AG09319 (cell line): ENCODE data around the gene TMC2.
A peak's percentile ranks its signal among the peaks of the same experiment; 100 is the strongest.
"Not testable (repeated sequence)": the region's sequence is repeated elsewhere in the genome, so short reads cannot be mapped to it uniquely, and the experiment has no call there.

Experiments used
- DNase-seq: peaks from one replicate; pipeline ENCODE4 v3.0.0-alpha.2; 2010; ENCODE audit warnings: low read depth; ENCODE audit errors: extremely low read depth
- TF ChIP-seq, protein P1 (sequence below): IDR thresholded peaks from 2 replicates; pipeline ENCODE4 v1.5.1; 2011; ENCODE audit warnings: low read depth, mild to moderate bottlenecking, inconsistent platforms, low read length, moderate library complexity

TMC2 gene

DNA sequence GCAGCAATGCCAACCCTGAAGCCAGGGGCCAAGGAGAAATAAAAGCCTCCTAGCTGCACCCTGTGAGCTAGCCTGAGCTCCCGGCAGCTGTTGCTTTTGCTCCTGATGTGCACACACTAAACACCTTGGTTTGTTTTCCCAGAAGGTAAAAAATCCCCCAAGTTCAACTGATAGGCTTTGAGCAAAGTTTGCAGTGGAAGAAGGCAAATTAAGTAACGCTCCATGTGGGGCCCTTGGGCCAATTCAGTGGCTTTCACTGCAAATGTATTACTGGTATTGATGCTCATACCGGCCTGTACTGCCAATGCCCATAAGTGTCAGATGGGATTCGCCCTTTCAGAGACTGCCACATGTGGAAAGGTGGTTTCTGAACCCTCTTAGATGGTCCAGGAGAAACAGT, 137.1 kb downstream of the TMC2 start:
- no peak for DNase-seq
- TF ChIP-seq, protein P1, sequence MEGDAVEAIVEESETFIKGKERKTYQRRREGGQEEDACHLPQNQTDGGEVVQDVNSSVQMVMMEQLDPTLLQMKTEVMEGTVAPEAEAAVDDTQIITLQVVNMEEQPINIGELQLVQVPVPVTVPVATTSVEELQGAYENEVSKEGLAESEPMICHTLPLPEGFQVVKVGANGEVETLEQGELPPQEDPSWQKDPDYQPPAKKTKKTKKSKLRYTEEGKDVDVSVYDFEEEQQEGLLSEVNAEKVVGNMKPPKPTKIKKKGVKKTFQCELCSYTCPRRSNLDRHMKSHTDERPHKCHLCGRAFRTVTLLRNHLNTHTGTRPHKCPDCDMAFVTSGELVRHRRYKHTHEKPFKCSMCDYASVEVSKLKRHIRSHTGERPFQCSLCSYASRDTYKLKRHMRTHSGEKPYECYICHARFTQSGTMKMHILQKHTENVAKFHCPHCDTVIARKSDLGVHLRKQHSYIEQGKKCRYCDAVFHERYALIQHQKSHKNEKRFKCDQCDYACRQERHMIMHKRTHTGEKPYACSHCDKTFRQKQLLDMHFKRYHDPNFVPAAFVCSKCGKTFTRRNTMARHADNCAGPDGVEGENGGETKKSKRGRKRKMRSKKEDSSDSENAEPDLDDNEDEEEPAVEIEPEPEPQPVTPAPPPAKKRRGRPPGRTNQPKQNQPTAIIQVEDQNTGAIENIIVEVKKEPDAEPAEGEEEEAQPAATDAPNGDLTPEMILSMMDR = no peak

DNA sequence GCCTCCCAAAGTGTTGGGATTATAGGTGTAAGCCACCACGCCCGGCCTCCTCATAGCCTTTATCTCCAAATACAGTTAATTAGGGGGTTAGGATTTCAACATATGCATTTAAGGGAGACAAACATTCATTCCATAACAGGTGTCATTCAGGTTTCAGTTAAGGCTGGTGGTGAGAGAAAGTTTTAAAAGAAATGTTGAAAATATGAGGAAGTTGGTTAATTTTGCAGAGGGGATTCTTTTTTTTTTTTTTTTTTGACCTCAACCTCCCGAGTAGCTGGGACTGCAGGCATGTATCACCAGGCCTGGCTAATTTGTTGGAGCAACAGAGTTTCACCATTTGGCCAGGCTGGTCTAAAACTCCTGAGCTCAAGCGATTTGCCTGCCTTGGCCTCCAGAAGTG, 143.7 kb downstream of the TMC2 start:
- TF ChIP-seq, protein P1 = no peak
- DNase-seq = no peak

DNA sequence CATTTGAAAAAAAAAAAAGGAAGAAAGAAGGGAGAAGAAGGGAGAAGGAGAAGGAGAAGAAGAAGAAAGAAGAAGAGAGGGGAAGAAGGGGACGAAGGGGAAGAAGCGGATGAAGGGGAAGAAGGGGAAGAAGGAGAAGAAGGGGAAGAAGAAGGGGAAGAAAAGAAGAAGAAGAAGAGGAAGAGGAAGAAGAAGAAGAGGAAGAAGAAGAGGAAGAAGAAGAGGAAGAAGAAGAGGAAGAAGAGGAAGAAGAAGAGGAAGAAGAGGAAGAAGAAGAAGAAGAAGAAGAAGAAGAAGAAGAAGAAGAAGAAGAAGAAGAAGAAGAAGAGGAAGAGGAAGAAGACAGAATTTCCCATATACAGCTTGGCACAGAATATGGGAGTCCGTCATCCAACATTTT, 145.7 kb downstream of the TMC2 start:
- DNase-seq = not testable (repeated sequence)

DNA sequence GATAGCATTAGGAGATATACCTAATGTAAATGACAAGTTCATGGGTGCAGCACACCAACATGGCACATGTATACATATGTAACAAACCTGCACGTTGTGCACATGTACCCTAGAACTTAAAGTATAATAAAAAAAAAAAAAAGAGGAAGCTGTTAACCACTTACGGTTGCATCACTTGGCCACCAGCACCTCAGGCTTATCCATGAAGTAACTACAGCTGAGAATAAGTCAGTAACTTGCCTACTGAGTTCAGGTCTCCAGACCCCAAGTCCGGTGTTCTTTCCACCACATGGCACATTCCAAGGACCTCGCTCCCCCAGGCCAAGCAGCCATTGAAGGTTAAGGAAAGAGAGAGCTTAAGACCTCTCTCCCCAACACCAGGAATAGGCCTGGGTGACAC, 148.4 kb downstream of the TMC2 start:
- not testable (repeated sequence) for DNase-seq

DNA sequence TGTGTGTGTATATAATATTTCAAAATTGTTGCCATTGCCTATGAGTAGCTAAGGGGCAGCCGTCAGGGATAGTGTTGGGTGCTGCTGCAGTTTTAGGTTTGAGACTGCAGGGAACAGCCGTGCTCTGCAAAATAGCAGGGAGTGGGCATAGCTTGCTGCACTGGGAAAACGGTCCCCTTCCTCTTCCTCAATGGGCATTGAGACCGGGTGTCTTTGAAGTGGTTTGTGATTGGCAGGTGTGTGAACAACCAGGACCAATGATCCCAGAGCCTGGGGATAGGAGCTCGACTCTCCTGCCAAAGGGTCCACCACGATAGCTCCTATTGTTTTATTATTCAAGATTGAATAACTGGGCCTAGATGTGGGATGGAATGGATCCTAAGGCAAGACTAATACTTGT, 151.1 kb downstream of the TMC2 start:
- TF ChIP-seq, protein P1 = no peak
- no peak for DNase-seq

DNA sequence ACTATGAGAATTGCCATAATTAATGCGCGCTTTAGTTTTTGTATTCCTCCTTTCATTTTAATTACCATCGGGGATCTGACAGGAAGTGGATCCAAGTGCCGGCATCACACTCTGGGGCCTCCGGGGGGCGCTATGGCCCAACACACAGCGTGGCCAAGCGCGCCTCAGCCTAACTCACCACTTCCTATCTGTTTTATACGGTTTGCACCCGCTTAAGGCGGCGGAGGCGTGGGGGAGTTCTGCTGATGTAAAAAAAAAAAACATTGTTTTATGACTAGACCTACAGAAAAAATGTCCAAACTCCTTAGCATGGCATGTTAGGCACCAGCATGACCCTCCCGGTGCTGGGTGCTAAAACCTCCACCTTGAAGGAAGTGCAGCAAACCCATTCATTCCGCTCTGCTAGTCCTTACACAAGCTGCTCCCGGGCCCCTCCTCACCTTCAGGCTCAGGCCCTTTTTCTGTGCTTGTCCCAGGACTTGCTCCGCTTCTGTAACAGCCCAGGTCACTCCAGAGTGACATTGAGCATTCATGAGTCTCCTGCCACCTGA, 151.7 kb downstream of the TMC2 start:
- TF ChIP-seq, protein P1 = peak; percentile 42
- DNase-seq = no peak

DNA sequence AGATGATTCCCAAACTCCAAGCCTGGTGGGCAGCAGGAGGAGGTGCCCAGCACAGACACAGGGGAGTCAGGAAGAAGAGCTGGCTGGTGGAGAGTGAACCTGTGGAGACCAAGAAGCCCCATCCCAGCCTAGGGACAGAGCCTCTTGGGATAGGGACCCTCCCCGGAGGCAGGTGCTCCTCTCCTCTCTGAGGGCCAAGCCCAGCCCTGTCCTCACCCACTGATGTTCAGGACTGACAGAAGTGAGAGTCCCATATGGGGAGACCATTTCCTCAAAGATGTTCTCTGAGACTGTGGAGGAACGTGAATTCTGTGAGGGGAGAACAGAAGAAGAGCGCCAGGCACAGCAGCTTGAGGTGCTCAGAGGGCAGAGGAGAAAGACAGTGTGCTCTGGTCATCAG, 153.8 kb downstream of the TMC2 start:
- TF ChIP-seq, protein P1 = no peak
- no peak for DNase-seq

DNA sequence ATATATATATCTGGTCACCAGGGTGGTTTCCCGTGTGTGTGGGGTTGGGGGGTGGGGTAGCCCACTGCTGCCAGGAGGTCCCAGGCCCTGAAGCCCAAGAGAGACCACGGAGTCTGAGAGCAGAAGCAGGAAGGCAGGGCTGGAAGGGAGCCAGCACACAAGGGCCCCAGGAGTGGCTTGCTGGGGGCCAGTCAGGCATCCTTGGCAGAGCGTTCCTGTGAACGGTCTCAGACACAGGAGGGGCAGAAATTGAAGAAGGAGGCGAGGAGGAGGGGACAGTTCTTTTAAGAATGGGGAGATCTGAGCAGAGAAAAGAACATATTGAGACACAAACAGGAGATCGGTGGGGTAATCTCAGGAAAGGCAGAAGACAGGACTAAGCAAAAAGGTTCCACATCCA, 154.3 kb downstream of the TMC2 start:
- DNase-seq = no peak
- TF ChIP-seq, protein P1 = no peak
